NCI-H187 treated with DMSO at 0.1 percent for 48 hours (cell line): Measurements from ENCODE around the gene FLII.

Experiments used
- DNase-seq: peaks from one replicate; lab custom pipeline; 2025; lab: John Stamatoyannopoulos, UW

FLII gene

GRCh38 chr17:18245038-18245776 is 13.3 kb downstream of the FLII start:
- DNase-seq: no peak

- no peak for DNase-seq
Observed at GRCh38 chr17:18241229-18241871, 17.2 kb downstream of the FLII start.

DNA sequence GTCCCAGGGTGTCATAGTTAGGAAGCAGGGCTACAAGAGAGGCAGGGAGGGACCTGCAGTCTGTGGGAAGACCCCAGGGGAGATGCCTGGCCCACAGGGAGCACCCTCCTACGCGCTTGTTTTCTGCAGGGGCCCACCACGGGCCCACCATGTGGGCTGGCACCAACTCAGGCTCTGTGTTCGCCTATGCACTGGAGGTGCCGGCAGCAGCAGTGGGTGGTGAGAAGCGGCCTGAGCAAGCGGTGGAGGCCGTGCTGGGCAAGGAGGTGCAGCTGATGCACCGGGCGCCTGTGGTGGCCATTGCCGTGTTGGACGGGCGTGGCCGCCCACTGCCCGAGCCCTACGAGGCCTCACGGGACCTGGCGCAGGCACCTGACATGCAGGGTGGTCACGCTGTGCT is 18.1 kb downstream of the FLII start:
- DNase-seq: no peak

DNA sequence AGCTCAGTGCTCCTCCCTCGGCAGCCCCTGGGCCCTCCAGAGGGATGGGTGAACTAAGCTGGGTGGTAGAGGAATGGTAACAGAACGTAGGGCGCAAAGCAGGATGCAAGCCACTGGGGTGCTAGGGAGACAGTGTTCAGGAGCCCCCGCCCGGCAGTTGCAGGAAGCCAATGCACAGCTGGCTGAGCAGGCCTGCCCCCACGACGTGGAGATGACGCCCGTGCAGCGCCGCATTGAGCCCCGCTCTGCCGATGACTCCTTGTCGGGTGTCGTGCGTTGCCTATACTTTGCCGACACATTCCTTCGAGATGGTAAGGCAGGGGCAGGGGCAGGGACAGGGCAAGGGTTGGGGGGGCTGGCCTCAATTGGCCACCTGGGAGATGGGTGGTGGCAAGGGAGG is 20.2 kb downstream of the FLII start:
- no peak for DNase-seq

- DNase-seq: no peak
Observed at GRCh38 chr17:18237461-18237860, 21.1 kb downstream of the FLII start.

DNA sequence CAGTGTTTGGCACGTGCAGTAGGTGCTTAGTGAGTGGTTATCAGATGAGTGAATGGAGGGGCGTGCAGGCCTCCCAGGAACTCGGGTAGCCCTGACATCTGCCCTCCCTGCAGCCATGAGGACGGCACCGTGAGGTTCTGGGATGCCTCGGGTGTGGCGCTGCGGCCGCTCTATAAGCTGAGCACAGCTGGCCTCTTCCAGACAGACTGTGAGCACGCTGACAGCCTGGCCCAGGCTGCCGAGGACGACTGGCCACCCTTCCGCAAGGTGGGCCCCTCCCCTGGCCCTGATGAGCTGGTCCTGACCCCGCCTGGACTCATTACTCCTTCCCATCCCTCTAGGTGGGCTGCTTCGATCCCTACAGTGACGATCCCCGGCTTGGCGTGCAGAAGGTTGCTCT is 22.0 kb downstream of the FLII start:
- DNase-seq: no peak

DNA sequence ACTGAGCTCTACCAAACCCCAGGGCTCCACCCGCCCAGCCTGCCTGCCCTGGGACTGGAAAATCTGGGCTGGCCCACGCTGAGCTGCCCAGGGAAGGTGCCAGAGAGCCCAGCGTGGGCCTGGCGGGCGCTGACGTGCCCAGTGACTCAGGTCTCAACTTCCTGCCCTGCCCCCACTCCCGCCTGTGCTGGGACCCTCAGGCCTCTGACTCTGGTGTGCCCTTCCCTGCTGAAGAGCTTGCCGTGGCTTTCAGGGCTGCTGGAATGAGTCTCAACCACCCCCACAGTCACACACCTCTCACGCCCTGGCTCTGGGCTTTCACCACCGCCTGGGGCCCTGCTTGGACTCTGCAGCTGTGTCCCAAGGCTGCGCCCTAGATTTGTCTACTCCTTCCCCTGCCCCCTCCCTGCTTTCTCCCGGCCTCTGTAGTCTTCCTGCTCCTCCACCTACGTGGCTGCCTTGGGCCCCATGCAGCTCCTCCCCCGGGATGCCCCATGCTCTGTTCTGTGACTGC is 22.7 kb downstream of the FLII start:
- DNase-seq: no peak

GRCh38 chr17:18234853-18235380 is 23.6 kb downstream of the FLII start:
- no peak for DNase-seq

GRCh38 chr17:18233803-18234518 is 24.6 kb downstream of the FLII start:
- DNase-seq: no peak

DNA sequence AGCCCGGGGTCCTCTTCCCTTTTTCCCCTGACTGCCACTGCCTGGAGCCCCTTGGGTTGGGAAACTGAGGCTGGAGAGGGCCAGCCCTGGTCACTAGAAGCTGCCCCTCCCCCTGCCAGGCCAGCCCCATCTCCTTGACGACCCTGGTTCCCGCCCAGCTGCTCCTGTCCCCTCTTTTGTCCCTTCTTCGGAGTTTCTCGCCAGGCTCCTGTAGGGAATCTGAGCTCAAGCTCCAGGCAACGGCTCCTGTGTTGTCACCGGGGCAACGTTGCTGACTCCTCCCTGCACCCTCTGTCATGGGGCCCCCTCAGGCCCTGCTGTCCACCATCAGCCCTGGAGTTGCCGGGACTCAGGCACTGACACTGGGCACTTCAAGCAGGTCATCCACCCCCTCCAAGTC is 27.4 kb downstream of the FLII start:
- no peak for DNase-seq

GRCh38 chr17:18230288-18231141 is 28.0 kb downstream of the FLII start:
- DNase-seq: no peak

- no peak for DNase-seq
Observed at GRCh38 chr17:18229771-18230170, 28.8 kb downstream of the FLII start.

- no peak for DNase-seq
Observed at GRCh38 chr17:18229254-18229653, 29.3 kb downstream of the FLII start.

DNA sequence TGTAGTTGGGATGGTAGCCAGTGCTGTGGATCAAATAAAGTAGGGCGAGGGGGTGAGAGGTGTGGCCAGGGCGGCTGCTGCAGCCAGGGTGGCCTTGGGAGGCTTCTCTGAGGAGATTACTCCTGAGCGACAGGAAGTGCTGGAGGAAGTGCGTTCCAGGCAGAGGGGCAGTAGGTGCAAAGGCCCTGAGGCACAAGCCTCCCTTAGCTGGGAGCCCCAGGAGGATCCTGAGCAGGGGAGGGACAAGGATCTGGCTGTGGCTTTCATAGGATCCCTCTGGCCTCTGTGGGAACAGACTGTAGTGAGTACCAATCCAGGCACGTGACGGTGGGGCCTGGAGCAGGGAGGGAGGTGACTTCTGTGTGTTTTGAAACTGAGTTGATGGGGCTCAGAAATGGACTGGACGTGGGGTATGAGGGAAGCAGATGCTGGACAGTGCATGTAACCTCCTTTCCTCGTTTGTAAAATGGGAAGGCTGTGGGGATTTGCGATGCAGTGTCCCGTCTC is 30.3 kb downstream of the FLII start:
- DNase-seq: no peak

DNA sequence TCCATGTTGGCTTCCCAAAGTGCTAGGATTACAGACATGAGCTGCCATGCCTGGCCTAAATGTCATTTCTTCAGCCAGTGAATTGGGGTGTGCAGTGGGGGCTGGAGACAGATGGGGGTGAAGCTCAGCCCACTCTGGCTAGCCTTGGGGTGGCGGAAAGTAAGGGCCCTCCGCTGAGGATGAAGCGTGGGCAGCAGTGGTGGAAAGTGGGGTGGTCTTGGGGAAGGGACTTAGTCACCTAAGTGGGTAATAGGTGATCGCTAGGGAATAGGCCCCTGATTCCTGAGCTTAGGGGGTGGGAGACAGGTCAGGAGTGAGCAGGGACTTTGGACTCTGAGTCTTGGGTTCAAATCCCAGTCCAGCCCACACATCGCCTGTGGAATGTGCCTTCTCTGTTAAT is 30.9 kb downstream of the FLII start:
- DNase-seq: no peak

DNA sequence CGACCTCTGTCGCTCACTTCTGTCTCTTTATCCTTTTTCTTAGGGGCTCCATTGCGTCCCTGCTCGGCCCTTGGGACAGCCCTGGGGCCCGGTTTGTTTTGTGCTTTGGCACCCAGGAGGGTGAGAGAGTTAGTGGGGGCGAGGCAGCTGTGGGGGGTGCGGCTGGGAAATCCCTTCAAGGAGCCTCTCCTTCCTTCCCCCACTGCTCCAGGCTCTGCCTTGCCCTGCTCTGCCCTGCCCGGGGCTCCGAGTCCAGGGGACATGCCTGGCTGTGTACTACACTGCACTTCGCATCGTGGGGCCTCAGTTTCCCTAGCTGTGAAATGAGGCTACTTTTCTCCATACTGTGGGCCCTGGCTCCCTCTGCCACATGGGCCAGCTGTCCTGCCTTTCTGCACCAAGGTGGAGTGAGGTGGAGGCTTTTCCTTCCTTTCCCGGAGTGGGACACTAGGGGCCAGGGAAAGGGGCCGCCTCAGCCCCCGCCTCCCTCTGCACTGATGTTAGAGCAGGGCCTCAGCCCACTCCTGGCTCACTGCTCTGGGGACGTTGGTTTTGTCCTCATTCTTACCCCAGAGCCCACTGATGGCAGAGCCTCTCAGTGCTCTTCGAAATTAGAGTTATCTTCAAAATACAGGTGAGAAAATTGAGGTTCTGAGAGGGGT is 32.1 kb downstream of the FLII start:
- no peak for DNase-seq

DNA sequence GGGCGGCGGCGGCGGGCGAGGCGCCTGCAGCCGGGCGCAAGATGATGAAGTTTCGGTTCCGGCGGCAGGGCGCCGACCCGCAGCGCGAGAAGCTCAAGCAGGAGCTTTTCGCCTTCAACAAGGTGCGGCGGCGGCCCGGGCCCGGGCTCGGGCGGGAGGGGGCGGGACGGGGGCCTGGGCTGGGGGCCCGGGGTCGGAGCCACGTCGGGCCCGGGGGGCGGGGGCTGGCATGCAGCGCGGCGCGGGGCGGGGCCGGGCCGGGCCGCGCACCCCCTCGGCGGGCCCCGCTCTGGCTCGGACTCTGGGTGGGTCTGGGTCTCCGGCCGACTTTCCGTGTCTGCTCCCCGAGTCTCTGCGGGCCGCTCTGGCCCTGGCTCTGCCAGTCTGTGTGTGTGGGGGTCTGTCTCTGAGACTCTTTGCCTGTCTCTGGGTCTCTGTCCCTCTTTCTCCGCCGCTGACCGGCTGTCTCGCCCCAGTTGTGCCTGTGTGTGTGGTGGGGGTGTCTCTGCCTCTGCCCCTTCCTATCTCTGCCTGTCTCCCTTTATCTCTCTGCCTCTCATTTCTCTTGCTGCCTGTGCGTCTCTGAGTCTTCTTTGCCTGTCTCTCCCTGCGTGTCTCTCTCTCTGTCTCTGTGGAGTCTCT is 32.8 kb downstream of the FLII start:
- DNase-seq: no peak

DNA sequence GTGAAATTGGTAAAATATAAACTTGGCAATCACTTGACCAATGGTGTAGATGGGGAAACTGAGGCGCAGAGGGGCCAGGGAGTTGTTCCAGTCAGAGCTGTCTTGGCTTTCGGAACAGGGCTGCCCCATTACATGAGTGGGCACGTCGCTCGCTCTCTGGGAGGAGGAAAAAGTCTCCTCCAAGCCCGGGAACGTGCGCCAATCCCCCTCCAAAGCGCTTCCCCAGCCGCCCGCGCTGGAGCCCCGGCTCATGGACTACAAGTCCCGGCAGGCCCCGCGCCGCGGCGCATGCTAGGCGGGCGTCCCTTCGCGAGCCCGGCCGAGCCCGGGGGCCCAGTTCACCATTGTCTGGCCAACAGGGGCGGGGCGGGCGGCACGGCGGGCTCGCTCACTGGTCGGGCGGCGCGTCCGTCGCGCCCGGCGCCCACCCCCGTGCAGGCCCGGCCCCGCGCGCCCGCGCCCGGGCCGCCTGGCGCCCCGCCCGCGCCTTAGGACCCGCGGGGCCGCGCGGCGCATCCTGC is 33.4 kb downstream of the FLII start, which contains the start of gene LLGL1:
Gene LLGL1, plus strand, starts transcription at position 515 of the 521 bp plus-strand sequence. CDS start 48 bp downstream, outside the sequence.
- DNase-seq: no peak

GRCh38 chr17:18224387-18225120 is 34.0 kb downstream of the FLII start:
- no peak for DNase-seq

DNA sequence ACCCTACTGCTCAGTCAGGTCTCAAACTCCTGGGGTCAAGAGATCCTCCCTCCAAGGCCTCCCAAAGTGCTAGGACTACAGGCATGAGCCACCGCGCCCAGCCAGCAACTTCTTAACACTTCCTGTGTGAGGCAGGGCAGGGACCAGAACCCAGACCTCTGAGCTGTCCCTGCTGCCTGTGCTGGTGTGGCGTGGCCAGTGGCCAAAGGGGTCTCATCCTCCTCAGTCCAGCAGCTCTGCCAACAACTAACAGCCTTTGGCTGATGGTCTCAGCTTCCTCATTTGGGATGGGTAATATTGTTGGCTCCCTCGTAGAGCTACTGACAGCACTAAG is 34.5 kb downstream of the FLII start:
- no peak for DNase-seq
